ENCODE data around the gene GPRC6A.

The GPRC6A gene, protein sequence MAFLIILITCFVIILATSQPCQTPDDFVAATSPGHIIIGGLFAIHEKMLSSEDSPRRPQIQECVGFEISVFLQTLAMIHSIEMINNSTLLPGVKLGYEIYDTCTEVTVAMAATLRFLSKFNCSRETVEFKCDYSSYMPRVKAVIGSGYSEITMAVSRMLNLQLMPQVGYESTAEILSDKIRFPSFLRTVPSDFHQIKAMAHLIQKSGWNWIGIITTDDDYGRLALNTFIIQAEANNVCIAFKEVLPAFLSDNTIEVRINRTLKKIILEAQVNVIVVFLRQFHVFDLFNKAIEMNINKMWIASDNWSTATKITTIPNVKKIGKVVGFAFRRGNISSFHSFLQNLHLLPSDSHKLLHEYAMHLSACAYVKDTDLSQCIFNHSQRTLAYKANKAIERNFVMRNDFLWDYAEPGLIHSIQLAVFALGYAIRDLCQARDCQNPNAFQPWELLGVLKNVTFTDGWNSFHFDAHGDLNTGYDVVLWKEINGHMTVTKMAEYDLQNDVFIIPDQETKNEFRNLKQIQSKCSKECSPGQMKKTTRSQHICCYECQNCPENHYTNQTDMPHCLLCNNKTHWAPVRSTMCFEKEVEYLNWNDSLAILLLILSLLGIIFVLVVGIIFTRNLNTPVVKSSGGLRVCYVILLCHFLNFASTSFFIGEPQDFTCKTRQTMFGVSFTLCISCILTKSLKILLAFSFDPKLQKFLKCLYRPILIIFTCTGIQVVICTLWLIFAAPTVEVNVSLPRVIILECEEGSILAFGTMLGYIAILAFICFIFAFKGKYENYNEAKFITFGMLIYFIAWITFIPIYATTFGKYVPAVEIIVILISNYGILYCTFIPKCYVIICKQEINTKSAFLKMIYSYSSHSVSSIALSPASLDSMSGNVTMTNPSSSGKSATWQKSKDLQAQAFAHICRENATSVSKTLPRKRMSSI

DNA sequence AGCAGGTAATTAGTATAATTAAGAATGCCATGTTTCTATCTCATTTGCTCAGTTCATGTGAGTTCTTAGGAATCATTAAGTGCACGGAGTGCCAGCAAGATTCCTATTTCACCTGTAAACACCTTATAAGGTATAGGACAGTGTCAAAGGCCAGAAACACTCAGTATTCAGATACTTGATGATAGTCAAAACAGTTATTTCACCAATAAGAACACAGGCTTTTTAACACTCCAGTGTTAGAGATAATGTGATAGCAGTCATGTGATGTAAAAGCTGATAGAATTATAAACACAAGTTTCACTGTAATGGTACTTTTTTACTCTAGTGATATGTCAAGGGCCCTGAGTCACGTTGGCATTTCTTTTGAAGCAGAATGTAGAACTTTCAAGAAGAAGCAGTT is at the start of gene GPRC6A:
GPRC6A (minus strand) TSS at position 101 of the 400 bp plus-strand sequence; CDS start at position 31, 70 bp downstream.
- no peak within 1 kb of the TSS for H3K27ac ChIP-seq
- TF ChIP-seq, protein P1, sequence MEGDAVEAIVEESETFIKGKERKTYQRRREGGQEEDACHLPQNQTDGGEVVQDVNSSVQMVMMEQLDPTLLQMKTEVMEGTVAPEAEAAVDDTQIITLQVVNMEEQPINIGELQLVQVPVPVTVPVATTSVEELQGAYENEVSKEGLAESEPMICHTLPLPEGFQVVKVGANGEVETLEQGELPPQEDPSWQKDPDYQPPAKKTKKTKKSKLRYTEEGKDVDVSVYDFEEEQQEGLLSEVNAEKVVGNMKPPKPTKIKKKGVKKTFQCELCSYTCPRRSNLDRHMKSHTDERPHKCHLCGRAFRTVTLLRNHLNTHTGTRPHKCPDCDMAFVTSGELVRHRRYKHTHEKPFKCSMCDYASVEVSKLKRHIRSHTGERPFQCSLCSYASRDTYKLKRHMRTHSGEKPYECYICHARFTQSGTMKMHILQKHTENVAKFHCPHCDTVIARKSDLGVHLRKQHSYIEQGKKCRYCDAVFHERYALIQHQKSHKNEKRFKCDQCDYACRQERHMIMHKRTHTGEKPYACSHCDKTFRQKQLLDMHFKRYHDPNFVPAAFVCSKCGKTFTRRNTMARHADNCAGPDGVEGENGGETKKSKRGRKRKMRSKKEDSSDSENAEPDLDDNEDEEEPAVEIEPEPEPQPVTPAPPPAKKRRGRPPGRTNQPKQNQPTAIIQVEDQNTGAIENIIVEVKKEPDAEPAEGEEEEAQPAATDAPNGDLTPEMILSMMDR (conservative IDR thresholded peaks at IDR 0.05) = no peak
- no peak for TF ChIP-seq ZFX (IDR thresholded peaks at IDR 0.05)

DNA sequence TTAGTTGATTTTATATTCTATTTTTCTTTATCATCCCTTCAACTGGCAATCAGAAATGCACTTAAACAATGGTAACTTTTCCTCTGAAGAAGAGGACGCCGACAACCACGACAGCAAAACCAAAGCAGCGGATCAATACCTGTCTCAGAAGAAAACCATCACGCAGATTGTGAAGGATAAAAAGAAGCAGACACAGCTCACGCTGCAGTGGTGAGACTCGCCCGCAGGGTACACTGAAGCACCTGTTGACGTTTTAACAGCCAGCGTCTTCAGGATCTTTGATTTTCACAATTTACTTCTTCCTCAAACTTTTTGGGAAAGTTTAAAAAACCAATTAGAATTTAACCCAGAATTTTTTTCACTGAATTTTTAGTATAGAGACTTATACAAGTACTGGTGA is 48.9 kb upstream of the GPRC6A start:
- no peak overlapping the region for H3K27ac ChIP-seq
- TF ChIP-seq, protein P1 (conservative IDR thresholded peaks at IDR 0.05) = no peak
- no peak for TF ChIP-seq ZFX (IDR thresholded peaks at IDR 0.05)

DNA sequence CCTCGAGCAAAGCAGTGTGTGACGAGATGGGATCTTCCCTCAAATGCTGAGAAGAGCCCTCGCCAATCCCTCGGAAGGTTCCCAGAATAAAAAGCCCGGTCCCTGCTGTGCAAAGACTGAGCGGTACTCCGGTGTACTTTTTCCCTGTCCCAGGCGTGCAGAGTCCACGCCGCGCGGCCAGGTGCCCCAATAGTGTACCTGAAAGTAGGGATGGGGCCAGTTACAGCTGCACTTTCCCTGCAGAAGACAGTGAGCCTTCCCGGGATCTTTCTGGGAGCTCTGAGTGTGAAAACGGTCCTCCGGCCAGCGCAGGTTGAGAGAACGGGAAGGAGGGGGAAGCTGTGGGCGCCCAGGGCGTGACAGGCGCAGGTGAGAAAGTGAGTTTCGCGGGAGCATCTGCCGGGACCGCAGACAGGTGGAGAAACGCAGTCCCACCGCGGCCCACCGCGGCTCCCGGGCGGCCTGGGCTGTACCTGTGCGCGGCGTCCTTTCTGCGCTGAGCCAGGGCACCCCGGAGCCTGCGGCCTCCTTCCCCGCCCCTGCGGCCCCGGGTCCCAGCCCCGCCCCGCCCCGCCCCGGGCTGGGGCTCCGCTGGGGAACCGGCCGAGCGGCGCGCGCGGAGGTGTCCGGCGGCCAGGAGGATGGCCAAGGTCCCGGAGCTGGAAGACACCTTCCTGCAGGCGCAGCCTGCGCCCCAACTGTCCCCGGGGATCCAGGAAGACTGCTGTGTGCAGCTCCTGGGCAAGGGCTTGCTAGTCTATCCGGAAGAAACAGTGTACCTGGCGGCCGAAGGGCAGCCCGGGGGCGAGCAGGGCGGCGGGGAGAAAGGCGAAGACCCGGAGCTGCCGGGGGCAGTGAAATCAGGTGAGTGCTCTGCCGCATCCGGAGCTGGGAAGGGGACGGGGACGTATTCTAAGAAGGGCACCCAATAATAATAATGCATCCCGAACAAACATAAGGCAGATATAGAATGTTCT is 48.0 kb upstream of the GPRC6A start, which contains the start of gene RFX6:
RFX6 (plus strand) TSS at position 608 of the 977 bp plus-strand sequence; CDS start at position 642, 34 bp downstream.
- no peak within 1 kb of the TSS for H3K27ac ChIP-seq
- no peak for TF ChIP-seq ZFX (IDR thresholded peaks at IDR 0.05)
- TF ChIP-seq, protein P1 (conservative IDR thresholded peaks at IDR 0.05) = no peak

DNA sequence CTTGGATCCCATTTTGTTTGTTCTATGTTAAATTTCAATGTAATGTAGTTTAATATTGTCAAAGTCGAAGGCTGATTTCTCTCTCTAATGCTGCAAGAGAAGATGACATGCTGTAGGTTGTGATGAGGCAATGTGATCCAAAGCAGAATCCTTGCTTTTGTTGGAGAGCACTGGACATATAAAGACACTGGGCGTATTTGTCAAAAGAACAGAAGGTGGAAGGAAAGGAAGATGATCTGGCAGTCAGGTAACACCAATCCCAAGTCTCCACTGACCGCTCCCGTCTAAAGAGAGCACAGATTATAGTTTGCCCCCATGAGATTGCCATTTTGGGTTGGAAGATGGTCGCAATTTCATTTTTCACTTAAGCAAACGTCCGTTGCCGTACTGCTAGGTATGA is 47.2 kb upstream of the GPRC6A start:
- TF ChIP-seq ZFX (IDR thresholded peaks at IDR 0.05) = no peak
- TF ChIP-seq, protein P1 (conservative IDR thresholded peaks at IDR 0.05) = no peak
- H3K27ac ChIP-seq = no peak overlapping the region

DNA sequence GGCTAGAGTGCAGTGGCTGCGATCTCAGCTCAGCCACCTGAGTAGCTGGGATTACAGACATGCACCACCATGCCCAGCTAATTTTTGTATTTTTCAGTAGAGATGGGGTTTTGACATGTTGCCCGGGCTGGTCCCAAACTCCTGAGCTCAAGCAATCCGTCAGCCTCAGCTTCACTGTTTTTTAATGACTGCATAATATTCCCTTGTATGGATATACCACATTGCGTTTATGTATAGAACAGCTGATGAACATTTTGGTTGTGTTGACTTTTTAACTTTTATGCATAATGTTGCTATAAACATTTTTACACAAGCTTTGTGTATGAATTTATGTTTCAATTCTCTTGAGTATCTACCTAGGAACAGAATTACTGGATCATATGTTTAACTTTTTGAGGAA is 43.9 kb upstream of the GPRC6A start:
- no peak for TF ChIP-seq ZFX (IDR thresholded peaks at IDR 0.05)
- TF ChIP-seq, protein P1 (conservative IDR thresholded peaks at IDR 0.05) = no peak
- H3K27ac ChIP-seq = no peak overlapping the region

DNA sequence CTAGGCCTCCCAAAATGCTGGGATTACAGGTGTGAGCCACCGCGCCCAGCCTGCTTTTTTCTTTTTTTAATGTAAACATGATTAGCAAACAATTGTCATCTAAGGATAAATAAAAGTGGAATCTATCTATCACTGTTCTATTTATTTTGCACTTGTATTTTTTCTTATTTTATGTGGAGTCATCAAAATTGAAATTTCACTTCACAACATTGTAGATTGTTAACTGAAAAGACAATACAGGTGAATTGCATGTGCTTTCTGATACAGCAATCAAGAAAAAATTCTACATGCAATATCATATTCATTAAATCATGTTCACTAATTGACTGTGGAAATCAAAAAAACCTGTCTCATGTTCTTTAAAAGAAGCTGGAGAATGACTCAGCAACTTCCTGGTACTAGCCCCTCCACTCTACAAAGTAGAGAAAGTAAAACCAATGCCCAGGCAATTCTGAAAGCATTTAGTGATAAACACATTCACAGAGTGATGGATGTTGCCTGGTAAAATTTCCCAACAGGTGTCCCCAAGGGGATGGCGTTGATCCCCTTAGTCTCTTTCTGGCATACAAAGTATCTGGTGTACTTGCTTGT is 37.5 kb upstream of the GPRC6A start:
- TF ChIP-seq ZFX (IDR thresholded peaks at IDR 0.05) = no peak
- TF ChIP-seq, protein P1 (conservative IDR thresholded peaks at IDR 0.05) = no peak
- no peak overlapping the region for H3K27ac ChIP-seq

Measured in C4-2B (cell line).